Coronary artery (tissue), 2 donors: ENCODE measurements around the gene PLA2G5.

Experiments
- DNase-seq: peaks from one replicate; pipeline ENCODE4 v3.0.0-alpha.2; 2017; ENCODE audit warnings: low spot score
- H3K27ac ChIP-seq, 2 donors: fragments of 200-600 bp; sonication (generic); one replicate each; pipeline ENCODE4 v1.5.1; 2016 to 2019
- H3K4me3 ChIP-seq: fragments of 200-600 bp; sonication (generic); 2 replicates; pipeline ENCODE4 v1.5.1; 2016; ENCODE audit warnings: mild to moderate bottlenecking, moderate library complexity
- TF ChIP-seq, protein P1 (sequence below): fragments of 200-600 bp; sonication (generic); IDR thresholded peaks from one replicate; pipeline ENCODE4 v1.5.1; 2019; ENCODE audit warnings: antibody characterized with exemption

PLA2G5 gene

DNA sequence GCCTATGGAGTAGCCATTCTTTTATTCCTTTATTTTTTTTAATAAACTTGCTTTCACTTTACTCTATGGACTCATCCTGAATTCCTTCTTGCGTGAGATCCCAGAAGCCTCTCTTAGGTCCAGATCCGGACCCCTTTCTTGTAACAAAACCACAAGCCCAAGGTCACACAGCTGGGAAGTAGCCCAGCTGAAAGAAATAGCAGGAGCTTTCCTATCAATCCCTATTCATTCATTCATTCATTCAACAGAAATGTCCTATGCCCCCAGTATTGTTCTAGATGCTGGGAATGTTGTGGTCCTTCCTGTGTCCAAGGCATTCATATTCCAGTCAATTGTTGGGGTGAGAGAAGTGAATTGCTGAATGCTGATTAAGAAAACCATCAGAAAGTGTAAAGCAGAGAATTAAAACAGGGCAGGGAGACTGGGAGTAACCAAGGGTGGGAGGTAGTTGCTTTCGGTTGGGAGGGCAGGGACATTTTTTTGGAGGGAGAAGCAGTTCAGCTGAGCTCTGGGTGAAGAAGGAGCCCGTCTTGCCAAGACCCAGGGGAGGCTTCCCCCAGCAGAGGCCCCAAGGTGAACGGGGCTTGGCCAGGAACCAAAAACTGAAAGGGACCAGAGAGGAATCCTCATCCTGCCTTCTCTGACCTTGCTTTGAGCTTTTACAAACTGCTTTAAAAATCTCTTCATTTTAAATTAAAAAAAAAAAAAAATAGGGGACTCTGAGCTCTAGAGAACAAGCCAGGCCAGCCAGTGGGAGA, 38.6 kb downstream of the PLA2G5 start:
- H3K4me3 ChIP-seq, result no peak overlapping the region
- H3K27ac ChIP-seq, result no peak overlapping the region
- TF ChIP-seq, protein P1, sequence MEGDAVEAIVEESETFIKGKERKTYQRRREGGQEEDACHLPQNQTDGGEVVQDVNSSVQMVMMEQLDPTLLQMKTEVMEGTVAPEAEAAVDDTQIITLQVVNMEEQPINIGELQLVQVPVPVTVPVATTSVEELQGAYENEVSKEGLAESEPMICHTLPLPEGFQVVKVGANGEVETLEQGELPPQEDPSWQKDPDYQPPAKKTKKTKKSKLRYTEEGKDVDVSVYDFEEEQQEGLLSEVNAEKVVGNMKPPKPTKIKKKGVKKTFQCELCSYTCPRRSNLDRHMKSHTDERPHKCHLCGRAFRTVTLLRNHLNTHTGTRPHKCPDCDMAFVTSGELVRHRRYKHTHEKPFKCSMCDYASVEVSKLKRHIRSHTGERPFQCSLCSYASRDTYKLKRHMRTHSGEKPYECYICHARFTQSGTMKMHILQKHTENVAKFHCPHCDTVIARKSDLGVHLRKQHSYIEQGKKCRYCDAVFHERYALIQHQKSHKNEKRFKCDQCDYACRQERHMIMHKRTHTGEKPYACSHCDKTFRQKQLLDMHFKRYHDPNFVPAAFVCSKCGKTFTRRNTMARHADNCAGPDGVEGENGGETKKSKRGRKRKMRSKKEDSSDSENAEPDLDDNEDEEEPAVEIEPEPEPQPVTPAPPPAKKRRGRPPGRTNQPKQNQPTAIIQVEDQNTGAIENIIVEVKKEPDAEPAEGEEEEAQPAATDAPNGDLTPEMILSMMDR, result no peak
- DNase-seq, result no peak

DNA sequence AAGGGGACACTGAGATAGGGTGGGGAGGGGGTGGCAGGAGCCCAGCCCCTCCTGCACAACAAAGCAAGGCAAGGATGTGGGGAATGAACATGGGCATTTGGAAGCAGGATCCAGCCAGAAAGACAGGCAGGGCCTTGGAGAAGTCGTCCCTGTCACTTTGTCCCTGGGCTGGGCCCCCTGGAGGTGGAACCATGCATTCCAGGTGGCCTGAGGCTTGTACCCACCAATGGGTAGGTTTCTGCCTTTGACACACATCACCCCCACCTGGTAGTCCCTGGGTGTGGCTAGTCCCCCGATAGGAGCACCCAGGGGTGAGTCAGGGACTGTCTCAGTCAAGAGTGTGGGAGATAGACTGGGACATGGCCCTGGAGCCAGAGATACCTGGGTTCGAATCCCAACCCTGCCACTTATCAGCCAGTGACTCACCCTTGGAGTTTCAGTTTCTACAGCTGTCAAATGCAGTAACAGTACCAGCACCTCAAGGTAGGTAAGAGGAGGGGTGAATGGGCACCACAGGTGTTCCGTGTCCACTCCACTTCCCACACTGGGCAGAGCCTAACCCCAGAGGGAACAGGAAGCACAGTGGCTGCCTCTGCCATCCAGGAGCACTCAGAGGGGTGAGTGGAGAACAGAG, 39.3 kb downstream of the PLA2G5 start:
- TF ChIP-seq, protein P1, result no peak
- DNase-seq, result no peak
- Histone ChIP-seq H3K27ac (no peak overlapping the region), H3K4me3 (no peak overlapping the region)

DNA sequence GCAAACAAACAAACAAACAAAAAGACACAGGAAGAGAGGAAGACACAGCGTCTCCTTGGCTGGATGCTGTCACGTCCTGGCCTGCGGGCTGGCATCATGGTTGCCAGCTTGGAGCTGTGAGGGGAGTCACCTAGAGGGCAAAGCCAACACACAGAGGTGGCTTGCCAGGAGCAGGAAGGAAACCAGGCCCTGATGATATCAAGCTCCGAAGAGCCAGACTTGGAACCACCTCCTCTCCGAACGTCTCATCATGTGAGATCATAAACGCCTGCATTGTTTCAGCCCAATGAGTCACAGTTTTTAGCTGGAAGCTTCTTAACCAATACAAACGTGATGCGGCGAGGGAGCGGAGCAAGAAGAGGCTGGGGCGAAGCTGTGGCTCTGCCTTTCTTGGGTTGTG, 40.7 kb downstream of the PLA2G5 start:
- DNase-seq, result no peak
- no peak overlapping the region for H3K27ac ChIP-seq
- TF ChIP-seq, protein P1, result no peak

DNA sequence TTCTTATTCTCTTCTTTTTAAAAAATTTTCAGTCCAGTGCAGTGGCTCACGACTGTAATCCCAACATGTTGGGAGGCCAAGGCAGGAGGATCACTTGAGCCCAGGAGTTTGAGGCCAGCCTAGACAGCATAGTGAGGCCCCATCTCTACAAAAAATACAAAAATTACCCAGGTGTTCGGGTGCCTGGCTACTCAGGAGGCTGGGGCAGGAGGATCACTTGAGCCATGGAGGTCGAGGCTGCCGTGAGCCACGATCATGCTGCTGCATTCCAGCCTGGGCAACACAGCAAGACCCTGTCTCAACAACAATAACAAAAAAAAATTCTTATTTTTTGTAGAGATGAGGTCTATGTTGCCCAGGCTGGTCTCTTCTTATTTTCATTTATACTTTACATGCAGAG, 41.5 kb downstream of the PLA2G5 start:
- no peak for DNase-seq
- Histone ChIP-seq H3K4me3 (no peak overlapping the region), H3K27ac (no peak overlapping the region)
- TF ChIP-seq, protein P1, result no peak

More for the DNA sequence above, 40.7 kb downstream of the PLA2G5 start:
- H3K4me3 ChIP-seq, result no peak overlapping the region

DNA sequence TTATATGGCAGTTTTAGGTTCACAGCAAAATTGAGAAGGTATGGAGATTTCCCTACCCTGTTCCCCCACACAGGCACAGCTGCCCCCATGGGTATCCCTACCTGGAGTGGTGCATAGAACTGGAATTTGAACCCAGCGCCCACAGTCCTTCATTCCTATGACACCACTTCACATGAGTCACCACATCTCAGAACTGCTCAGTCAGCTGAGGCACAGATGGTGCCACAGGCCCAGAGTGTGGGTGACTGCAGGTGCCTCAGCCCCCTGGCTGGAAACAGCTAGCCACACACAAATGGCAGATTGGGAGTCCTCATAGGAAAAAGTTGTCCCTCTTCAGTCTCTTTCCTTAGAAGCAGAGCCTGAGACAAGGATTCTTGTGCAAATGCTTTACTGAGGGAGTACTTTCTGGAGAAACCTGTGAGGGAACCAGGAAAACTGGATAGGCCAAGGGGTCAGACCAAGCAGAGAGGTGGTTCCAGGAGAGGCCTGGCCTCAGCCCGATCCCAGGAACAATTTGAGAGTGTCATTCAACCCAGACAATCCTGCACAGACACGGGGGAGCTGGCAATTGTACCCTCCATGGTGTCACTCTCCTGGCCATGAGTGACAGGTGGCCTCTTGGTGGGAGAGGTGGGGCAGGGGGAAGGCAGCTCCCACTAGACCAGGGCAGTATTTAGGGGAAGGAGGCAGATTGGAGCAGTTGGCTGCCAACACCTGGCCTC, 42.4 kb downstream of the PLA2G5 start:
- no peak for DNase-seq
- H3K27ac ChIP-seq, result no peak overlapping the region
- H3K4me3 ChIP-seq, result no peak overlapping the region
- TF ChIP-seq, protein P1, result no peak

DNA sequence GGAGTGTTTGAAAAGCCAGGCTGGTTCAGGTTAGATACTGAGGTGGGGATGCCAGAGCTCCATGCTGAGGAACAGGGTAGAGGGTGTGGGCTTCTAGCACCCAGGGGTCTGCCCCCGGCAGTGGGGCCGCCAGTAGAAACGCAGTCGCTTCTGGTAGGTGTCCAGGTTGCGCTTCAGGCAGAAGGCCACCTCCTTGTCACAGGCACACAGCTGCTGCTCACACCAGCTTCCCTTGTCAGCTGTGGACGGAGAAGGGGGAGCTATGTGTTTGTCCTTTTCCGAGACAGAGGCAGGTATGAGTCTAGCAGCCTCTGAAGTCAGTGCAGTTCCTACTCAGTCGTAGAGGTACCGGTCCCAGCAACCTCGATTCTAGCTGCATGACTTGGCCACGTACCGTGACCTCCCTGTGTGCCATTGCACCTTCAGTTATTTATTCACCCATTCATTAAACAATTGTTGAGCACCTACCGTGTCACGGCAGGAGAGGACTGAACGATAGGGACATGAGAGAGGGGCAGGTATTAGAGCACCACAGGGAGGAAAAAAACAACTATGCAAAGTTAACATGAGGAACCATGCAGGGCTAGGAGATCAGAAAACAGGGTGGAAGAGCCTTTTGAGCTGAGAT, 44.1 kb downstream of the PLA2G5 start:
- no peak for DNase-seq
- Histone ChIP-seq H3K27ac (no peak overlapping the region), H3K4me3 (no peak overlapping the region)
- TF ChIP-seq, protein P1, result no peak
